ENCODE measurements around the gene LRTM2. TPM values are rescaled to one million over a fixed set of nuclear protein-coding genes. Genes with fewer than 3 reads are reported as not detected.
A peak's percentile ranks its signal among the peaks of the same experiment; 100 is the strongest.

The LRTM2 gene
- total and polyA plus RNA-seq, 9 of the 15 experiments (the other 6 are each of a cell fraction or from before 2014, with no cell fraction given): 0.09 TPM; not detected in 8

DNA sequence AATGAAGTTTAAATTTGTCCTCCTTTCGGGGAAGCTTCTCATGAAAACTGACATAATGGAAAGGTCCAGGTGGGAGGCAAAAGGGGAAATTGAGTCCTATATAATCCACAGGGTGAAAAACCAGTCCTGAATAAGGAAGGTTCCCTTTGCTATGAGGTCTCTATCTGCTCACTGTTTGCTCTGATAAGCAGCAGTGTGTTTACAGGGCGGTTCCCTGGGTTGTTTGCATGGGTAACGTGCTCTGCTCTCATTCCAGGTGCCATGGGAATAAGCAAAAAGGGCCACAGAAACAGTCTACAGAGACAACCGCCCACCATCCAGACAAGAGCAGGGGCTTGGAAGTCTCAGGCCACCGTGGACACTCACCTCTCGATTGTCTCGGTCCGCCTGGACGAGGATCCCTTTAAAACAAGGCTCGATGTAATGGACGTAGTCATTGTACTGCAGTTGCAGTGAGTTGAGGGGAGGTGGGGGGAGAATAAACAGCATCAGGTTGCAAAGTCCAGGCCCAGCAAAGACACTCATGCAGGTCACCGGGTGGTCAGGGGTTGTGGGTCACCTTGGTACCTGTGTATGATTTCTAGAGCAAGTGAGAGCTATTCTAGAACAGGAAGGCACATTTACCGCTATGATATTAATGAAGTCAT, 65.4 kb downstream of the LRTM2 start:
- in situ Hi-C loops (cut with MboI) (no loop called here), intact Hi-C loops (cut with micrococcal nuclease) (no loop called here)
- no peaks in the 10 kb centered on the region for H3K36me3 ChIP-seq (ENCODE audit: control insufficient read depth, insufficient read depth, low read length)
- no peaks in the 10 kb centered on the region for H4K20me1 ChIP-seq (replicated peaks; ENCODE audit: control insufficient read depth, insufficient read depth, low read length)
- no TSS peak for BruUV-seq (replicated peaks)
- CTCF ChIA-PET (ENCODE audit: low intra/inter-chr PET ratio): no interaction called here
- peaks cover 0 to 41% of the 10 kb centered on the region in 2 experiments; a peak in 3 of 5 replicates for H3K27me3 ChIP-seq (ENCODE audit: control insufficient read depth in 2 of 2, insufficient read depth in 2 of 2, low read length in 2 of 2)
- H3K27ac ChIP-seq (ENCODE audit: extremely low read depth, low read depth, low read length): no peak overlapping the region
- no peaks in the 10 kb centered on the region for H3K9me3 ChIP-seq (replicated peaks; ENCODE audit: control insufficient read depth, insufficient read depth, low read depth, low read length)
- POLR2A ChIA-PET: interaction anchor here (0.7 kb wide), 1 partner anchor 129 kb away, joined by 3 read pairs; no protein-coding TSS in a partner anchor
- H3K9ac ChIP-seq (ENCODE audit: insufficient read depth in 1 of 2, low read depth in 2 of 2, low read length in 2 of 2): no peak overlapping the region
- peak overlapping the region; percentile 62 for H2AFZ ChIP-seq (ENCODE audit: low read depth, low read length)
- H3K79me2 ChIP-seq (ENCODE audit: control insufficient read depth, insufficient read depth, low read length): no peaks in the 10 kb centered on the region
- TF ChIP-seq HNRNPH1 (optimal IDR thresholded peaks at IDR 0.05; ENCODE audit: low read depth, low read length) (no peak), ZNF282 (CRISPR knock-in tag; IDR thresholded peaks at IDR 0.05) (no peak), ZSCAN29 (IDR thresholded peaks at IDR 0.05) (no peak), ZNF316 (IDR thresholded peaks at IDR 0.05) (no peak), LARP7 (IDR thresholded peaks at IDR 0.05) (no peak), TBL1XR1 (IDR thresholded peaks at IDR 0.05; ENCODE audit: low read length in 2 of 2) (no peak), ZKSCAN8 (CRISPR knock-in tag; IDR thresholded peaks at IDR 0.05) (no peak)
- no peaks in the 10 kb centered on the region for H3K9me1 ChIP-seq (ENCODE audit: control insufficient read depth, insufficient read depth, low read length)
- 9% methylated on average over 9 of the region's 13 CpGs for WGBS (ENCODE audit: insufficient coverage, low coverage, missing lambda C conversion rate)
- peaks cover 3 to 8% of the 10 kb centered on the region in 2 experiments; a peak in 4 of 5 replicates for H3K4me1 ChIP-seq (replicated peaks in 1 of 2; ENCODE audit: control insufficient read depth in 2 of 2, insufficient read depth in 2 of 2, low read length in 2 of 2)
- H3K4me3 ChIP-seq: no peak overlapping the region
- no peak for FAIRE-seq
- peak overlapping the region; percentile 55; the same call in 1 of the 2 replicates for H3K4me2 ChIP-seq (ENCODE audit: insufficient read depth, low read length)
- peak in 1 of 4 experiments; percentile 3 for DNase-seq (ENCODE audit: extremely low read depth in 1 of 4, low spot score in 3 of 4)
- ATAC-seq: peak; percentile 49; the same call in 2 of the 3 replicates

Other genes with a start within 250 kb of the LRTM2 start
- gene FBXL14, start 226.0 kb upstream of the LRTM2 start, total RNA-seq (2014; rRNA removed): 7.1 and 7.8 TPM in 2 replicates
- gene FBXL14, start 226.0 kb upstream of the LRTM2 start, total RNA-seq (2014; rRNA removed; fragmentation: Illumina TruSeq; extraction: Trizol): 0.22 and 0.65 TPM in 2 replicates
- gene FBXL14, start 226.0 kb upstream of the LRTM2 start, total RNA-seq (2015; rRNA removed; fragmentation: Illumina TruSeq; extraction: Trizol): 4.8 and 5.3 TPM in 2 replicates
- 9.8 and 11.0 TPM in 2 replicates for gene FBXL14, start 226.0 kb upstream of the LRTM2 start, total RNA-seq (2021)
- 3.3 and 4.6 TPM in 2 replicates for gene FBXL14, start 226.0 kb upstream of the LRTM2 start, polyA plus RNA-seq (2011; rRNA removed)
- gene FBXL14, start 226.0 kb upstream of the LRTM2 start, polyA plus RNA-seq (2014; fragmentation: Illumina TruSeq; extraction: Trizol): 1.2 and 3.3 TPM in 2 replicates
- under 1 TPM; 0.13 to 0.17 TPM for gene FBXL14, start 226.0 kb upstream of the LRTM2 start, polyA plus RNA-seq (2014; fragmentation: Nextera tagmentation; extraction: Ambion mirVana)
- gene FBXL14, start 226.0 kb upstream of the LRTM2 start, polyA plus RNA-seq (2014; rRNA removed): 6.3 and 7.6 TPM in 2 replicates
- gene WNT5B, start 191.3 kb upstream of the LRTM2 start, total RNA-seq (2014; rRNA removed): 15.0 and 16.8 TPM in 2 replicates
- 5.3 and 5.4 TPM in 2 replicates for gene WNT5B, start 191.3 kb upstream of the LRTM2 start, total RNA-seq (2014; rRNA removed; fragmentation: Illumina TruSeq; extraction: Trizol)
- 7.8 and 8.9 TPM in 2 replicates for gene WNT5B, start 191.3 kb upstream of the LRTM2 start, total RNA-seq (2015; rRNA removed; fragmentation: Illumina TruSeq; extraction: Trizol)
- gene WNT5B, start 191.3 kb upstream of the LRTM2 start, total RNA-seq (2021): 14.6 and 18.4 TPM in 2 replicates
- 3.0 and 5.1 TPM in 2 replicates for gene WNT5B, start 191.3 kb upstream of the LRTM2 start, polyA plus RNA-seq (2011; rRNA removed)
- gene WNT5B, start 191.3 kb upstream of the LRTM2 start, polyA plus RNA-seq (2014; fragmentation: Illumina TruSeq; extraction: Trizol): 5.4 and 6.8 TPM in 2 replicates
- under 1 TPM; 0.42 to 0.80 TPM for gene WNT5B, start 191.3 kb upstream of the LRTM2 start, polyA plus RNA-seq (2014; fragmentation: Nextera tagmentation; extraction: Ambion mirVana)
- 5.4 and 6.2 TPM in 2 replicates for gene WNT5B, start 191.3 kb upstream of the LRTM2 start, polyA plus RNA-seq (2014; rRNA removed)
- gene ADIPOR2, start 129.5 kb upstream of the LRTM2 start, total RNA-seq (2014; rRNA removed): 22.8 and 23.2 TPM in 2 replicates
- 58.8 and 62.4 TPM in 2 replicates for gene ADIPOR2, start 129.5 kb upstream of the LRTM2 start, total RNA-seq (2014; rRNA removed; fragmentation: Illumina TruSeq; extraction: Trizol)
- 42.0 and 46.0 TPM in 2 replicates for gene ADIPOR2, start 129.5 kb upstream of the LRTM2 start, total RNA-seq (2015; rRNA removed; fragmentation: Illumina TruSeq; extraction: Trizol)
- 50.9 and 59.1 TPM in 2 replicates for gene ADIPOR2, start 129.5 kb upstream of the LRTM2 start, total RNA-seq (2021)
- 39.2 and 63.5 TPM in 2 replicates for gene ADIPOR2, start 129.5 kb upstream of the LRTM2 start, polyA plus RNA-seq (2011; rRNA removed)
- gene ADIPOR2, start 129.5 kb upstream of the LRTM2 start, polyA plus RNA-seq (2014; fragmentation: Illumina TruSeq; extraction: Trizol): 51.3 and 56.8 TPM in 2 replicates
- gene ADIPOR2, start 129.5 kb upstream of the LRTM2 start, polyA plus RNA-seq (2014; fragmentation: Nextera tagmentation; extraction: Ambion mirVana): 10 to 100 TPM; 10.9 to 15.6 TPM
- gene ADIPOR2, start 129.5 kb upstream of the LRTM2 start, polyA plus RNA-seq (2014; rRNA removed): 39.4 and 40.2 TPM in 2 replicates
- 0.29 TPM in 1 of 2 replicates, not detected in the other for gene CACNA2D4, start 98.1 kb downstream of the LRTM2 start, total RNA-seq (2014; rRNA removed)
- gene CACNA2D4, start 98.1 kb downstream of the LRTM2 start, total RNA-seq (2014; rRNA removed; fragmentation: Illumina TruSeq; extraction: Trizol): 0.04 TPM in 1 of 2 replicates, not detected in the other
- gene CACNA2D4, start 98.1 kb downstream of the LRTM2 start, total RNA-seq (2015; rRNA removed; fragmentation: Illumina TruSeq; extraction: Trizol): 0.30 and 0.43 TPM in 2 replicates
- 0.27 and 0.69 TPM in 2 replicates for gene CACNA2D4, start 98.1 kb downstream of the LRTM2 start, total RNA-seq (2021)
- 0.33 and 0.79 TPM in 2 replicates for gene CACNA2D4, start 98.1 kb downstream of the LRTM2 start, polyA plus RNA-seq (2011; rRNA removed)
- gene CACNA2D4, start 98.1 kb downstream of the LRTM2 start, polyA plus RNA-seq (2014; fragmentation: Illumina TruSeq; extraction: Trizol): 0.39 and 0.44 TPM in 2 replicates
- not detected for gene CACNA2D4, start 98.1 kb downstream of the LRTM2 start, polyA plus RNA-seq (2014; fragmentation: Nextera tagmentation; extraction: Ambion mirVana)
- 0.41 and 2.1 TPM in 2 replicates for gene CACNA2D4, start 98.1 kb downstream of the LRTM2 start, polyA plus RNA-seq (2014; rRNA removed)
- 2.2 and 3.4 TPM in 2 replicates for gene DCP1B, start 183.9 kb downstream of the LRTM2 start, total RNA-seq (2014; rRNA removed)
- gene DCP1B, start 183.9 kb downstream of the LRTM2 start, total RNA-seq (2014; rRNA removed; fragmentation: Illumina TruSeq; extraction: Trizol): 2.7 and 3.4 TPM in 2 replicates
- 3.3 and 3.4 TPM in 2 replicates for gene DCP1B, start 183.9 kb downstream of the LRTM2 start, total RNA-seq (2015; rRNA removed; fragmentation: Illumina TruSeq; extraction: Trizol)
- gene DCP1B, start 183.9 kb downstream of the LRTM2 start, total RNA-seq (2021): 3.8 TPM in 2 replicates
- gene DCP1B, start 183.9 kb downstream of the LRTM2 start, polyA plus RNA-seq (2011; rRNA removed): 6.7 and 7.3 TPM in 2 replicates
- 4.8 and 6.3 TPM in 2 replicates for gene DCP1B, start 183.9 kb downstream of the LRTM2 start, polyA plus RNA-seq (2014; fragmentation: Illumina TruSeq; extraction: Trizol)
- gene DCP1B, start 183.9 kb downstream of the LRTM2 start, polyA plus RNA-seq (2014; fragmentation: Nextera tagmentation; extraction: Ambion mirVana): 1 to 10 TPM in 1 of 2 experiments, under 1 TPM in 1; 0.83 to 1.5 TPM
- 4.6 and 4.8 TPM in 2 replicates for gene DCP1B, start 183.9 kb downstream of the LRTM2 start, polyA plus RNA-seq (2014; rRNA removed)
- gene CACNA1C, start 232.4 kb downstream of the LRTM2 start, total RNA-seq (2014; rRNA removed): not detected in 2 replicates
- not detected in 2 replicates for gene CACNA1C, start 232.4 kb downstream of the LRTM2 start, total RNA-seq (2014; rRNA removed; fragmentation: Illumina TruSeq; extraction: Trizol)
- not detected in 2 replicates for gene CACNA1C, start 232.4 kb downstream of the LRTM2 start, total RNA-seq (2015; rRNA removed; fragmentation: Illumina TruSeq; extraction: Trizol)
- not detected in 2 replicates for gene CACNA1C, start 232.4 kb downstream of the LRTM2 start, total RNA-seq (2021)
- not detected in 2 replicates for gene CACNA1C, start 232.4 kb downstream of the LRTM2 start, polyA plus RNA-seq (2011; rRNA removed)
- gene CACNA1C, start 232.4 kb downstream of the LRTM2 start, polyA plus RNA-seq (2014; fragmentation: Illumina TruSeq; extraction: Trizol): not detected in 2 replicates
- gene CACNA1C, start 232.4 kb downstream of the LRTM2 start, polyA plus RNA-seq (2014; fragmentation: Nextera tagmentation; extraction: Ambion mirVana): not detected
- not detected in 2 replicates for gene CACNA1C, start 232.4 kb downstream of the LRTM2 start, polyA plus RNA-seq (2014; rRNA removed)

Data from K562 (cell line).